ENCODE data around the gene NAB1.

- no peak for TF ChIP-seq CTCF (IDR thresholded peaks at IDR 0.05)
- no peak for TF ChIP-seq USF2 (IDR thresholded peaks at IDR 0.05; ENCODE audit: borderline replicate concordance, low read depth, low read length)
- no peak for TF ChIP-seq POLR2AphosphoS5 (IDR thresholded peaks at IDR 0.05; ENCODE audit: low read depth, low read length)
- no peak for TF ChIP-seq FOXM1 (IDR thresholded peaks at IDR 0.05; ENCODE audit: low read depth)
- TF ChIP-seq PBX3 (IDR thresholded peaks at IDR 0.05): no peak
- no peak for TF ChIP-seq MAX (IDR thresholded peaks at IDR 0.05; ENCODE audit: low read depth)
- no peak for TF ChIP-seq TCF12 (IDR thresholded peaks at IDR 0.05)
- TF ChIP-seq MXI1 (IDR thresholded peaks at IDR 0.05; ENCODE audit: low read depth, low read length): no peak
- TF ChIP-seq ZBTB33 (IDR thresholded peaks at IDR 0.05; ENCODE audit: borderline replicate concordance, low read depth): no peak
- TF ChIP-seq EP300 (IDR thresholded peaks at IDR 0.05; ENCODE audit: borderline replicate concordance in 1 of 2, low read depth in 1 of 2, low read length in 1 of 2): no peak
- no peak for TF ChIP-seq TAF1 (IDR thresholded peaks at IDR 0.05; ENCODE audit: borderline replicate concordance, low read depth, low read length)
- TF ChIP-seq USF1 (IDR thresholded peaks at IDR 0.05; ENCODE audit: borderline replicate concordance, low read depth): no peak
- no peak for TF ChIP-seq EZH2phosphoT487 (IDR thresholded peaks at IDR 0.05; ENCODE audit: borderline replicate concordance, low read depth)
- no peak for TF ChIP-seq YY1 (IDR thresholded peaks at IDR 0.05; ENCODE audit: low read depth)
These were observed 14.5 kb upstream of the NAB1 start for GRCh38 chr2:190634381-190634780.

Data from SK-N-SH (cell line).